Vagina (tissue), 2 donors: ENCODE measurements around the gene SF3B4. TPM values are rescaled to one million over a fixed set of nuclear protein-coding genes. Genes with fewer than 3 reads are reported as not detected.
"Not testable (repeated sequence)": the region's sequence is repeated elsewhere in the genome, so short reads cannot be mapped to it uniquely, and the experiment has no call there.

ENCODE experiments used
- DNase-seq, 2 donors: peaks; one replicate each; pipeline ENCODE4 v3.0.0-alpha.2; 2017; ENCODE audit errors: extremely low spot score in 2 of 2
- H3K27ac ChIP-seq: fragments of 200-600 bp; sonication (generic); one replicate; pipeline ENCODE4 v1.5.1; 2019
- H3K27me3 ChIP-seq: fragments of 200-600 bp; sonication (generic); one replicate; pipeline ENCODE4 v1.5.1; 2019
- H3K36me3 ChIP-seq, 2 donors: fragments of 200-600 bp; sonication (generic); one replicate each; pipeline ENCODE4 v1.5.1; 2017 to 2019
- H3K4me1 ChIP-seq: fragments of 200-600 bp; sonication (generic); one replicate; pipeline ENCODE4 v1.5.1; 2019
- H3K4me3 ChIP-seq, 2 donors: fragments of 200-600 bp; sonication (generic); 1 replicate in 1 of 2; 2 replicates in 1 of 2; pipeline ENCODE4 v1.5.1; 2016 to 2019
- H3K9me3 ChIP-seq: fragments of 200-600 bp; sonication (generic); one replicate; pipeline ENCODE4 v1.5.1; 2019
- CTCF ChIP-seq, 3 experiments: fragments of 450-650 bp in 2 of 3; fragments of 200-600 bp in 1 of 3; sonication (generic) in 1 of 3; IDR thresholded peaks; one replicate each; pipeline ENCODE4 v1.5.1; 2017 to 2019; ENCODE audit warnings: antibody characterized with exemption in 3 of 3, mild to moderate bottlenecking in 2 of 3, moderate library complexity in 2 of 3
- POLR2A ChIP-seq, 2 donors: fragments of 450-650 bp; IDR thresholded peaks; one replicate each; pipeline ENCODE4 v1.6.1; 2017; ENCODE audit warnings: antibody characterized with exemption in 2 of 2, mild to moderate bottlenecking in 2 of 2, moderate library complexity in 2 of 2
- POLR2AphosphoS5 ChIP-seq, 2 donors: sonication (generic); formaldehyde crosslinking; IDR thresholded peaks; one replicate each; pipeline ENCODE4 v1.9.0; 2017; ENCODE audit warnings: antibody characterized with exemption in 2 of 2, mild to moderate bottlenecking in 2 of 2, low read depth in 1 of 2; ENCODE audit not compliant: insufficient read depth in 1 of 2
- intact Hi-C: fragments of 100-400 bp; cut with DNase I; formaldehyde crosslinking; loops from one replicate; pipeline ENCODE4 v1.15.1; 2023
- total RNA-seq: library from RNA; depleted of rRNA; stranded (reverse); fragments of >200 nt; gene quantifications from one replicate; pipeline ENCODE4 v1.2.3, GENCODE V29; 2016

The SF3B4 gene
- total RNA-seq, 1 donor from 2014 or later: 21.6 TPM

- Histone ChIP-seq H3K36me3 (no peaks in the 10 kb centered on the region), H3K4me1 (peaks cover 23% of the 10 kb centered on the region), H3K9me3 (no peaks in the 10 kb centered on the region), H3K4me3 (peak overlapping the region; percentile 60 to 66), H3K27ac (peak overlapping the region; percentile 97), H3K27me3 (no peaks in the 10 kb centered on the region)
- TF ChIP-seq CTCF (IDR thresholded peaks at IDR 0.05) (peak in 1 of 3 experiments; percentile 26), POLR2A (IDR thresholded peaks at IDR 0.05) (peak; percentile 15 to 99), POLR2AphosphoS5 (IDR thresholded peaks at IDR 0.05; ENCODE audit: insufficient read depth in 1 of 2, low read depth in 1 of 2) (peak; percentile 100)
- DNase-seq: peak in 1 of 2 donors; percentile 99
- intact Hi-C loops: no loop called here
Measured at GRCh38 chr1:149886396-149887195, 41.0 kb downstream of the SF3B4 start.

- Histone ChIP-seq H3K27ac (peak overlapping the region; percentile 97), H3K4me1 (peaks cover 23% of the 10 kb centered on the region), H3K4me3 (peak overlapping the region; percentile 60 to 66)
- DNase-seq, H3K36me3 ChIP-seq, H3K27me3 ChIP-seq, H3K9me3 ChIP-seq, intact Hi-C loops: not testable (repeated sequence)
- TF ChIP-seq POLR2AphosphoS5 (IDR thresholded peaks at IDR 0.05; ENCODE audit: insufficient read depth in 1 of 2, low read depth in 1 of 2): peak in 1 of 2 donors; percentile 92
Measured at GRCh38 chr1:149886121-149886395, 41.5 kb downstream of the SF3B4 start.

GRCh38 chr1:149885339-149886120 is 42.1 kb downstream of the SF3B4 start:
- no peaks in the 10 kb centered on the region for H3K27me3 ChIP-seq
- DNase-seq: peak in 1 of 2 donors; percentile 96
- H3K27ac ChIP-seq: peak overlapping the region; percentile 97
- peaks cover 23% of the 10 kb centered on the region for H3K4me1 ChIP-seq
- H3K36me3 ChIP-seq: no peaks in the 10 kb centered on the region
- no peaks in the 10 kb centered on the region for H3K9me3 ChIP-seq
- H3K4me3 ChIP-seq: peak overlapping the region; percentile 60 to 66
- intact Hi-C loops: no loop called here
- TF ChIP-seq POLR2A (IDR thresholded peaks at IDR 0.05): peak in 1 of 2 donors; percentile 54
- no peak for TF ChIP-seq CTCF (IDR thresholded peaks at IDR 0.05)
- TF ChIP-seq POLR2AphosphoS5 (IDR thresholded peaks at IDR 0.05; ENCODE audit: insufficient read depth in 1 of 2, low read depth in 1 of 2): peak in 1 of 2 donors; percentile 87

GRCh38 chr1:149884433-149885338 is 42.9 kb downstream of the SF3B4 start:
- peaks cover 23% of the 10 kb centered on the region for H3K4me1 ChIP-seq
- H3K9me3 ChIP-seq: no peaks in the 10 kb centered on the region
- DNase-seq: no peak
- TF ChIP-seq POLR2AphosphoS5 (IDR thresholded peaks at IDR 0.05; ENCODE audit: insufficient read depth in 1 of 2, low read depth in 1 of 2) (no peak), CTCF (IDR thresholded peaks at IDR 0.05) (no peak), POLR2A (IDR thresholded peaks at IDR 0.05) (no peak)
- peak overlapping the region; percentile 97 for H3K27ac ChIP-seq
- peak overlapping the region; percentile 60 to 66 for H3K4me3 ChIP-seq
- intact Hi-C loops: no loop called here
- no peaks in the 10 kb centered on the region for H3K27me3 ChIP-seq
- no peaks in the 10 kb centered on the region for H3K36me3 ChIP-seq
